Right lobe of liver (tissue), 4 donors: ENCODE results near the gene MYL11.

Source experiments
- POLR2A ChIP-seq: fragments of 450-650 bp; IDR thresholded peaks from one replicate; pipeline ENCODE4 v1.6.1; 2017; ENCODE audit warnings: antibody characterized with exemption, mild to moderate bottlenecking
- TF ChIP-seq, protein P1 (sequence below), 4 donors: fragments of 200-600 bp in 3 of 4; fragments of 450-650 bp in 1 of 4; IDR thresholded peaks; one replicate each; pipeline versions ENCODE4 v1.5.1 to v1.8.0; 2016 to 2022; ENCODE audit warnings: antibody characterized with exemption in 4 of 4, mild to moderate bottlenecking in 2 of 4
- donor health status: DM: no; HTN: no; CAD: no.
- donor health status: DM: no; HTN: no; CAD: no.
- donor health status: DM: no; HTN: yes; CAD: no.

DNA sequence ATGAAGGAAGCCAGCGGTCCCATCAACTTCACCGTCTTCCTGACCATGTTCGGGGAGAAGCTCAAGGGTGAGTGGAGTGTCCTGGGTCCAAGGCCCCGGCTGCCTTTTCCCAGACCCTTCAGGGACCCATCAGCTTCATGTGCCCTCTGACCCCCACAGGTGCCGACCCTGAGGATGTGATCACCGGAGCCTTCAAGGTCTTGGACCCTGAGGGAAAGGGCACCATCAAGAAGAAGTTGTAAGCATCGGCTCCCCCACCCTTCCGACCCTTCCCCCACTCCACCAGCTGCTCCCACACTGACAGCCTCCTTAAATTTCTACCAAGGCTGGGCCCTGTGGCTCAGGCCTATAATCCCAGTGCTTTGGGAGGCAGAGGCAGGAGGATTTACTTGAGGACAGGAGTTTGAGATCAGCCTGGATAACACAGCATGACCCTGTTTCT lies 1.9 kb downstream of the MYL11 start:
- TF ChIP-seq POLR2A = no peak
- TF ChIP-seq, protein P1, sequence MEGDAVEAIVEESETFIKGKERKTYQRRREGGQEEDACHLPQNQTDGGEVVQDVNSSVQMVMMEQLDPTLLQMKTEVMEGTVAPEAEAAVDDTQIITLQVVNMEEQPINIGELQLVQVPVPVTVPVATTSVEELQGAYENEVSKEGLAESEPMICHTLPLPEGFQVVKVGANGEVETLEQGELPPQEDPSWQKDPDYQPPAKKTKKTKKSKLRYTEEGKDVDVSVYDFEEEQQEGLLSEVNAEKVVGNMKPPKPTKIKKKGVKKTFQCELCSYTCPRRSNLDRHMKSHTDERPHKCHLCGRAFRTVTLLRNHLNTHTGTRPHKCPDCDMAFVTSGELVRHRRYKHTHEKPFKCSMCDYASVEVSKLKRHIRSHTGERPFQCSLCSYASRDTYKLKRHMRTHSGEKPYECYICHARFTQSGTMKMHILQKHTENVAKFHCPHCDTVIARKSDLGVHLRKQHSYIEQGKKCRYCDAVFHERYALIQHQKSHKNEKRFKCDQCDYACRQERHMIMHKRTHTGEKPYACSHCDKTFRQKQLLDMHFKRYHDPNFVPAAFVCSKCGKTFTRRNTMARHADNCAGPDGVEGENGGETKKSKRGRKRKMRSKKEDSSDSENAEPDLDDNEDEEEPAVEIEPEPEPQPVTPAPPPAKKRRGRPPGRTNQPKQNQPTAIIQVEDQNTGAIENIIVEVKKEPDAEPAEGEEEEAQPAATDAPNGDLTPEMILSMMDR (IDR thresholded peaks at IDR 0.05) = no peak
